H54 (cell line): ENCODE data around the gene SRRM4.

Source experiments
- DNase-seq: peaks from one replicate; pipeline ENCODE4 v3.0.0; 2011; ENCODE audit warnings: low spot score, mixed read lengths; ENCODE audit not compliant: insufficient read length
- FAIRE-seq: peaks from 3 replicates; lab custom pipeline; 2011; peaks lifted over from hg19 to GRCh38; lab: Jason Lieb, UNC
- POLR2A ChIP-seq: IDR thresholded peaks from 2 replicates; pipeline ENCODE4 v1.6.1; 2011; ENCODE audit warnings: low read depth, mild to moderate bottlenecking, low read length

Gene SRRM4, protein sequence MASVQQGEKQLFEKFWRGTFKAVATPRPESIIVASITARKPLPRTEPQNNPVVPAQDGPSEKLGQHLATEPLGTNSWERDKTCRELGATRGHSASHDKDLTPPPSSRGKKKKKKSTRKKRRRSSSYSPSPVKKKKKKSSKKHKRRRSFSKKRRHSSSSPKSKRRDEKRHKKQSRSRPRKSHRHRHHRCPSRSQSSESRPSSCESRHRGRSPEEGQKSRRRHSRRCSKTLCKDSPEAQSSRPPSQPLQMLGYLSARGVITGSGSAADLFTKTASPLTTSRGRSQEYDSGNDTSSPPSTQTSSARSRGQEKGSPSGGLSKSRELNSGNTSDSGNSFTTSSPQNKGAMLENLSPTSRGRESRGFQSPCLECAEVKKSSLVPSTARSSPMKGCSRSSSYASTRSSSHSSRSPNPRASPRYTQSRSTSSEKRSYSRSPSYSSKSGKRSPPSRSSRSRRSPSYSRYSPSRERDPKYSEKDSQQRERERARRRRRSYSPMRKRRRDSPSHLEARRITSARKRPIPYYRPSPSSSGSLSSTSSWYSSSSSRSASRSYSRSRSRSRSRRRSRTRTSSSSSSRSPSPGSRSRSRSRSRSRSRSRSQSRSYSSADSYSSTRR

DNA sequence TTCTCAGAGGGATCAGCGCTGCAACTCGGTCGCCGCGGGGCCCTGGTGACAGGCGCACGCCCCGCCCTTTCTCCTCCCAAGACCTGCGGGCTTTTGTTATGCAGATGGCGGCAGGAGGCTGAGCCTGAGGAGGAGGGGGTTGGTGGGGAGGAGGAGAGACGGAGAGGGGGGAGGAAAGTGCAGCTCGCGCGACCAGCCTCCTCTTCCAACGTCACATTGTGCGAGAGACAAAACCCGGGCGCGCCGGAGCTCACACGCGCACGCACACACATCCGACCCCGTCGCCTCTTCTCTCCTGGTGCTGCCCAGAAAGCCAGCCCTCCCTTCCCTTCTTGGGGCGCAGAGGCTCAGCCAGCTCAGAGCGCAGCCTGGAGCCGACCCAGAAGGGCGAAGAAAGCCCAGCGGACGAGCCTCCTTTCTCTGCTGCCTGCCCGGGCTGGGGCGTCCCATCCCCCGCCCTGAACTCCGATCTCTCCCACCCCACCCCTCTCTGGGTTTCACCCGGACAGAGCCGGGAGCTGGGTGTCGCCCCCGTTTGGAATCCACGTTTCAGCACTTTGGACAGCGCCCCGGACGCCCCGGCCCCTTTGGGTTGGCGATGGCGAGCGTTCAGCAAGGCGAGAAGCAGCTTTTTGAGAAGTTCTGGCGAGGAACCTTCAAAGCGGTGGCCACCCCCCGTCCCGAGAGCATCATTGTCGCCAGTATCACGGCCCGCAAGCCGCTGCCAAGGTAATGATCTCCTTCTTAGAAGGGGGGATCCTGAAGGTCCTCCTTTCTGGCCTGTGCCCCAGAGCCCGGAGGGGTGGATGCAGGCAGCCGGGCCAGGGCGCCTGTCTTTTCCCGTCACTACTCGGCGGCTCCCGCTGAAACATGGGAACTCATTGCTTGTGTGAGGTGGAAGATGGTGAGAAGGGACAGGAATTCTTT lies at the start of gene SRRM4:
Gene SRRM4 (plus strand): TSS at position 257 of the 927 bp plus-strand sequence. CDS start 342 bp downstream, at position 599.
- FAIRE-seq (no peak), DNase-seq (no peak)
- no peak for TF ChIP-seq POLR2A

DNA sequence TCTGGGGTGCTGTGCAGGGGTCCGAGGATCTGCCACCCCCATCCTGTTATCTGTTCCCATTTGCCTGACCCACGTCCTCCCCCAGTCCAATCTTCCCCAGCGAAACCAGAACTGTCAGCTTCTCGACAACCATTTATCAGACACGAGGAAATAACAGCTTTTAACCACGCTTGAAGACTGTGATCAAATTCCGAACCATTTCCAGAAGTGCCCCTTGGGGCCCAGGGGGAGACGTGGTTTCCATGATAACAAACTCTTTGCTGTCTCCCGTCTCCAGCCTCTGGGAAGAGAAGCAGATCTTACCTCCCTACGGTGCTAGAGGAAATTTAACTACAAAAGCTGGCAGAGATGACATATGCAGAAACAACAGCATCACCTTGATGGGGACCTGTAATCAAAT lies 35.1 kb upstream of the SRRM4 start:
- no peak for FAIRE-seq
- TF ChIP-seq POLR2A: no peak
- DNase-seq: no peak

DNA sequence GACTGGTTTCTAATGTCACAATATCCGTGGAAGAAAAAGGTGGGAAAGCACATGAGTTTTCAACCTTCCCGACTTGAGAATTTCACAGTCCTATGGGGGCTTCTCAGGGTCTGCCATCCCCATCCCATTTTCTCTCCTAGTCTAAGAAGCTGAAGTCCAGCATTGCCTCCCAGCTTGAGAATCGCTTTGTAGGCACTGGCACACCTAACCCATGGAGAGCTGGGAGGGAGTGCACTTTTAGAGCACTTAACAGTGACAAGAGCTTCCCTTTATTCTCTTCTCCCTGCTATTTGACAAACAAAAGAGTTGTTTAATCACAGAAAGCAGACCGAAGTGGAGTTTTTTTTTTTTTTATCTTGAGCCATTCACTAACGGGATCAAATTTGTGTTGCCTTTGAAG lies 22.8 kb upstream of the SRRM4 start:
- DNase-seq (no peak), FAIRE-seq (no peak)
- no peak for TF ChIP-seq POLR2A

DNA sequence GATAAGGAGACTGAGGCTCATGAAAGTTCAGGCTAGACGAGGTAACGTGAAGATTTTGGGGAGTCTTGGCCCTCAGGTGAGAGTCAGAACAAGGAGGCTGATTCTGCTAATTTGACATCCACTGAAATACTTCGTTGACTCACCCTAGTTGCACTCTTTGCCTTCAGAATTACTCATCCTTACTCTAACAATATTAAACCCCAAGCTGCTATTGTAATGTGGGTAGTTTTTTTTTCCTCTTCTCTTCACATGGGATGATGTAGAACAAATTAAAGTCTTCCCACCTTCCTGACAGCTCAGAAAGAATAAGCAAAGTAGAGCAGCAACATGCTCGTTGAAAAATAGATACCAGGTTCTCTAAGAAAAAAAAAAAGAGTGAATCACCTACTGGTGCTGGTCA lies 22.0 kb upstream of the SRRM4 start:
- FAIRE-seq (no peak), DNase-seq (no peak)

DNA sequence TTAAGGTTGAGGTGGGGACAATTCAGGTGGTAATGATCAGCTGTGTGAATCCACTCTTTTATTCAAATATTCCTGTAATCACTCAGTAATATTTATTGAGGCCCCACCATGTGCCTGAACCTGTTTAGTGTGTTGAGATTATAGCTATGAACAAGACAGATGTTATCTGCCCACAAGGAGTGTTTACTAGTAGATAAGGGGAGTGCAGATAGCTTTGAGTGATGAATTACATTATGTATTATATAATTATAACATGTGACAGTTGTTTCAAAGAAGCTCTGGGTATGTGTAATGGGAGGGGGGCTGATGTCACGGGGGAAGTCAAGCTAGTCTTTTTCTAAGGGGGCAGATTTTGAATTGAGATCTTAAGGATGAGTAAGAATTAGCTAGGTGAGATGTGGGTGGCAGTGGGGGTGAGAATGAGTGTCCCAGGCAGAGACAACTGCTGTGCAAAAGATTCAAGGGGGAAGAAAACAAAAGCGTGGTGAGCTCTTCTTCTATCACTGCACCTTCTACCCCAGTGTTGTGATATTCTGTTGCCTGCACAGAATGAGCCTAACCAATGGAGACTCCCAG lies 21.3 kb upstream of the SRRM4 start:
- no peak for FAIRE-seq
- TF ChIP-seq POLR2A: no peak
- no peak for DNase-seq

More for the DNA sequence above, 22.0 kb upstream of the SRRM4 start:
- TF ChIP-seq POLR2A: no peak

DNA sequence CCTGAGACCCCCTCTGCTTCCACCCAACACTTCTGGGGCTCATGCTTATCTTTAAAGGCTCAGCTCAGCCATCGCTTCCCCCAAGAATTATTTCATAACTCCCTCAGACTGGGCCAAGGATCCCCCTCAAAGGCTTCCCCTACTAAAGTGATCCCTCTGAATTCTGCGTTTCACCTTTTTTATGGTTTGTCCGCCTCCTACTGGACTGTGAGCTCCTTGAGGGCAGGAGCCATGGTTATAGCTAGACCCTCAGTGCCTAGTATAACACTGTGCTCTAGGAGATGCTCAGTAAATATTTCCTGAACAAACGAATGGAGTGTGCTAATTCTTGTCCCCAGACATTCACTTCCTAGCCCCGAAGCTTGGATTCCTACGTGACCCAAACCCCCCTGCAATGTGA lies 20.5 kb upstream of the SRRM4 start:
- DNase-seq: no peak
- no peak for TF ChIP-seq POLR2A
- FAIRE-seq: no peak

DNA sequence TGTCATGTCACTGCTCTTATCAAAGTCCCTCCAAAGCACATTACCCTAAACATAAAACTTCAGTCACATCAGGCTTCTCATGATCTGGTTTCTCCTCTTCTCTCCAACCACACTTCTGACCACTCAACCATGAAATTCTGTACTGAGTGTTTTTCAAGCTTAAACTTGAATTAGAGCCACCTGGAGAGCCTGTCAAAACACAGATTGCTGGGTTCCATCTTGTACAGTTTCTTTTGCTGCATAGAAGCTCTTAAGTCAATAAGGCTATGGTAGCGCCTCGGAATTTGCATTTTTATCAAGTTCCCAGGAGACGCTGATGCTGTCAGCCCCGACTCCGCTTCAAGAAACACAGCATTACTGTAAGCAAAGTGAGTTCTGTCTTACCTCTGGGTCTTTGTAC lies 16.4 kb upstream of the SRRM4 start:
- TF ChIP-seq POLR2A: no peak
- FAIRE-seq: no peak
- no peak for DNase-seq

DNA sequence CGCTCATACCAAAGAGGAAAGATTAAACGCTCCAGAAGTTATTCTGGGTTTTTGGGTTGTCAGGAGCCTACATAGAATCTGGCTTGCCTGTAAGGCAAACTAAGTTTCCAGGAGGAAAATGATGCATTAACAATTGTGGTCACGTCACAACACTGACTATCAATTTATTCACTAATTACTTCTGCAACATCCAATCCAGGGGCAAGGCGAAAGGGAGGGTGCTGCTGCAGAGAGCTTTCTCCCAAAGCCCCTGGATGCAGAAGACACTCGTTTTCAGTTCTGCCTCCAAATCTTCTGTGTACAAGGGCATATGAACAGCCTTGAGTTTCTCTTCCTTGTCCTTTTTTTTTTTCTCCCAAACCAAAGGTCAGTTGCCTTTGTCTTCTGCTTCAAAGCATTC lies 10.5 kb upstream of the SRRM4 start:
- TF ChIP-seq POLR2A: no peak
- DNase-seq (no peak), FAIRE-seq (no peak)

DNA sequence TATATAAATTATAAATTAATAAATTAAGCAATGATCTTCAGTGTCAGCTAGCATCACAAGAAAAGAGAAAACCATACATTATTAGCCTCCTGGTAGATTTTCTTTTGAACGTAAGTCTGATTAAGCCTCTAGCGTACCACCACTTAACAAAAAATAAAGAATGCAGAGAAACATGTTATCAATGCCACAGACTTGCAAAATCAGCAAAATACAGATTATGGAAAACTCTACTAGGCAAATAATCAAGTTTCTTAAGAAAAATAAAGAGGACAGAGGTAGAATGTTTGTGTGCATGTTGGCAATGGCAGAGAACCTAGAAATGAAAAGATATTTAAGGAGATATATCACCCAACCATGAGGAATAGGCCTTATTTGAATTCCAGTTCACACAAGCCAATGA lies 8.4 kb upstream of the SRRM4 start:
- TF ChIP-seq POLR2A: no peak
- FAIRE-seq (no peak), DNase-seq (no peak)

DNA sequence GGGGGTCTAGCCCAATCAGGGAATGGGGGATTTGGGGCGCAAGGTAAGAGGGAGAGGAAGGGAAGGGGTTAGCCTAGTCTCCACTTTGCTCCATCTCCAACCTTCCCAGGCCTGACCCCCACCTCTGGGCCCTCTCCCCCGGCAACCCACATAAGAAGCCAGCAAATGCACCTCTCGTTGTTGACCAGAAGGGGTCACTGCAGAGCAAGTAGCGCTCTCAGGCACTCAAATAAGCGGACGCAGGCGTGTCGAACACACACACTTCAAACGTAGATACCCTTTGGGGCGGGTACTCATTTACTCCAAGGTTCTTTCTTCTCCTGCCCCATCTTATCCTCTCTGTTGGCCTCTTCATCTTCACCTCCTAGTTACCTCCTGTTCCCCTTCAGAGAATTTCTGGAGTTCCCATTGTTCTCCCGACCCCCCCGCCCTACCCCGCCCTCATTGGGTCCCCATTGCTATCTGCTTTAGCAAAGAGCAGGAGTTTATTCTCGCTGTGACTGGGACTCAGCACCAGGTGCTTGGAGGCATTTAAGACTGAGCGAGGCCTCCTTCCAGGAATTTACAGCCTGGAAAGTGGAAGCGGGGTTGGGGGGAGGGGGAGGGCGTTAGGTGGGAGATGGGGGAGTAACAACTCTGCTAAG lies 1.5 kb upstream of the SRRM4 start:
- FAIRE-seq (no peak), DNase-seq (peak; percentile 37)
- no peak for TF ChIP-seq POLR2A

DNA sequence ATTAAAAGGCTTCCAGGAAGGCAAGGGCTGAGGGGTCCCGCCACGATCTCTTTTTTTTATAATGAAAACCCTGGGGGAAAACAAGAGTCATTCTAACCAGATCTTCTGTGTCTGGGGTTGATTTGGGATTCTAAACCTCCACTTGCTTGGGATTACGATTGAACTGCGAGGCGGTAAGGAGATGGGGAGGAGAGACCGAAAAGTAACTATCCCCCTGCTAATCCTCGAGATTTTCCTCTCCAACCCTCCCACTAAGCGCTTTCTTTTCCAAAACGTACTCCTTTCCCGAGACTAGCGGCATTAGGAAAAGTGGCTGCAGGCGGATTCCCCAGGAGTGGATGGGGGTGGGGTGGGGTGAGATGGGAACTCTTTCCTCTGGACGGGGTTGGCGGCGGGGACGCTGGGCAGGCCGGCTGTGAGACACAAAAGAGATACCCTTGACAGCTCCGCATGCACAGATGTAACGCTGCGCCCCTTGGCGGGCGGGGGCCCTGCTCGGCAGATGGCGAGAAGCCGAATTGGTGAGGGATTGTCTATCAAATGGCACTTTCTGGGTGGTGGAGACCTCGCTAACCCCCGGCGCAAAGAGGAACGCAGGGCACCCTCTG lies 830 bp upstream of the SRRM4 start:
- DNase-seq: no peak
- no peak for FAIRE-seq
- no peak for TF ChIP-seq POLR2A

DNA sequence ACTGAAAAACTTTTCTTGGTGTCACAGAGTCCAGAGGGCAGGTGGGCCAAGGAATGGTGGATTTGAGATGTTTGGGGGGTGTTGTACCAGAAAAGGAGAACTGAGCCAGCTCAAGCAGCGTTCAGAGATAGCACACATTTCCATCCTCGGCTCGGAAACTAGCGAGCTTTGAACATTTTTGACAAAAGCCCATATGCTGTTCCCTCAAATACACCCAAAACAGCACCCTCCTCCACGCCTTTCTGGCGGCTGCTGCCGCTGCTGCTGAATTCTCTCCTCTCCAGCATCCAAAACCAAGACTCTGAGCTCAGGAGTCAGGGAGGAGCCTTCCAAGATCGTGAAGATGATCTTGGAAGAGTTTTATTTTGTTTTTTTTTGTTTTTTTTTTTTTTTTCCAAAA lies 961 bp downstream of the SRRM4 start:
- no peak for FAIRE-seq
- no peak for TF ChIP-seq POLR2A
- DNase-seq: no peak
